NCI-H524 (cell line): ENCODE data around the gene POLR3B.

Experiments
- DNase-seq, 2 experiments: peaks; one replicate each; lab custom pipeline; 2025; lab: John Stamatoyannopoulos, UW

The POLR3B gene

GRCh38 chr12:106415134-106415533, 57.6 kb downstream of the POLR3B start:
- no peak for DNase-seq

GRCh38 chr12:106416273-106416672, 58.7 kb downstream of the POLR3B start:
- DNase-seq: no peak

- DNase-seq: no peak
Observed at GRCh38 chr12:106417926-106418910, 60.7 kb downstream of the POLR3B start.

GRCh38 chr12:106418970-106419369, 61.4 kb downstream of the POLR3B start:
- DNase-seq: no peak

GRCh38 chr12:106423291-106423690, 65.7 kb downstream of the POLR3B start:
- DNase-seq: no peak

- no peak for DNase-seq
Observed at GRCh38 chr12:106425061-106425702, 67.6 kb downstream of the POLR3B start.

GRCh38 chr12:106427917-106428316, 70.4 kb downstream of the POLR3B start:
- DNase-seq: no peak

- DNase-seq: no peak
Observed at GRCh38 chr12:106428384-106428783, 70.8 kb downstream of the POLR3B start.

- no peak for DNase-seq
Observed at GRCh38 chr12:106429043-106429552, 71.5 kb downstream of the POLR3B start.

- no peak for DNase-seq
Observed at GRCh38 chr12:106429636-106430035, 72.1 kb downstream of the POLR3B start.

GRCh38 chr12:106431839-106432411, 74.4 kb downstream of the POLR3B start:
- no peak for DNase-seq

- no peak for DNase-seq
Observed at GRCh38 chr12:106433055-106433454, 75.5 kb downstream of the POLR3B start.

- DNase-seq: no peak
Observed at GRCh38 chr12:106434526-106434925, 77.0 kb downstream of the POLR3B start.

- DNase-seq: no peak
Observed at GRCh38 chr12:106436164-106436563, 78.6 kb downstream of the POLR3B start.

- DNase-seq: no peak
Observed at GRCh38 chr12:106442575-106442974, 85.0 kb downstream of the POLR3B start.

GRCh38 chr12:106445053-106445452, 87.5 kb downstream of the POLR3B start:
- no peak for DNase-seq

- DNase-seq: no peak
Observed at GRCh38 chr12:106445959-106446358, 88.4 kb downstream of the POLR3B start.

GRCh38 chr12:106446419-106447092, 89.0 kb downstream of the POLR3B start:
- no peak for DNase-seq

GRCh38 chr12:106452309-106452708, 94.8 kb downstream of the POLR3B start:
- no peak for DNase-seq

- DNase-seq: no peak
Observed at GRCh38 chr12:106455111-106455510, 97.6 kb downstream of the POLR3B start.

- DNase-seq: no peak
Observed at GRCh38 chr12:106459124-106459523, 101.6 kb downstream of the POLR3B start.

GRCh38 chr12:106459534-106459933, 102.0 kb downstream of the POLR3B start:
- no peak for DNase-seq
